HL-60/S4 treated with phorbol 12-myristate 13-acetate at 8.2 ng/mL for 4 days and 3 days (cell line): ENCODE measurements around the gene HOXD11.

Source experiments
- in situ Hi-C: fragments of 300-500 bp; cut with MboI; formaldehyde crosslinking; loops from 2 replicates; pipeline ENCODE4 v1.15.0; 2022; ENCODE audit warnings: low sequenced_read_pairs

HOXD11 gene

GRCh38 chr2:176106581-176107539 lies at the start of gene HOXD11:
HOXD11 (plus strand) TSS chr2:176107280; CDS start chr2:176107356, 76 bp downstream.
- in situ Hi-C loops: no loop called here

GRCh38 chr2:176063958-176064357 lies 43.1 kb upstream of the HOXD11 start:
- in situ Hi-C loops: no loop called here

- in situ Hi-C loops: no loop called here
Measured at GRCh38 chr2:176066645-176067588, 40.2 kb upstream of the HOXD11 start.

GRCh38 chr2:176067589-176068418 lies 39.3 kb upstream of the HOXD11 start:
- in situ Hi-C loops: no loop called here

- in situ Hi-C loops: no loop called here
Measured at GRCh38 chr2:176068419-176068832, 38.7 kb upstream of the HOXD11 start.

- in situ Hi-C loops: no loop called here
Measured at GRCh38 chr2:176071330-176072291, 35.5 kb upstream of the HOXD11 start.

- in situ Hi-C loops: no loop called here
Measured at GRCh38 chr2:176072292-176072669, 34.8 kb upstream of the HOXD11 start.

GRCh38 chr2:176072951-176073904 lies 33.9 kb upstream of the HOXD11 start:
- in situ Hi-C loops: no loop called here

- in situ Hi-C loops: loop anchor here (25.0 kb wide), 1 partner anchor 713 kb away; no protein-coding TSS in a partner anchor
Measured at GRCh38 chr2:176074919-176075425, 32.1 kb upstream of the HOXD11 start.

GRCh38 chr2:176075481-176075880 lies 31.6 kb upstream of the HOXD11 start:
- in situ Hi-C loops: loop anchor here (25.0 kb wide), 1 partner anchor 713 kb away; no protein-coding TSS in a partner anchor

- in situ Hi-C loops: loop anchor here (25.0 kb wide), 1 partner anchor 714 kb away; no protein-coding TSS in a partner anchor
Measured at GRCh38 chr2:176076063-176076462, 31.0 kb upstream of the HOXD11 start.

GRCh38 chr2:176076796-176077195 lies 30.3 kb upstream of the HOXD11 start:
- in situ Hi-C loops: loop anchor here (25.0 kb wide), 1 partner anchor 714 kb away; no protein-coding TSS in a partner anchor

GRCh38 chr2:176078541-176079284 lies 28.4 kb upstream of the HOXD11 start:
- in situ Hi-C loops: loop anchor here (25.0 kb wide), 1 partner anchor 716 kb away; no protein-coding TSS in a partner anchor

GRCh38 chr2:176079285-176079830 lies 27.7 kb upstream of the HOXD11 start:
- in situ Hi-C loops: loop anchor here (25.0 kb wide), 1 partner anchor 717 kb away; no protein-coding TSS in a partner anchor

- in situ Hi-C loops: loop anchor here (10.0 to 25.0 kb wide), 2 partner anchors 395 to 718 kb away; no protein-coding TSS in a partner anchor
Measured at GRCh38 chr2:176079831-176080539, 27.1 kb upstream of the HOXD11 start.
